Measurements from ENCODE around the gene CCR3.

- TF ChIP-seq CTCF (conservative IDR thresholded peaks at IDR 0.05; ENCODE audit: low read depth, low read length) (no peak), EZH2 (IDR thresholded peaks at IDR 0.05; ENCODE audit: low read length, unreplicated experiment) (no peak), EZH2phosphoT487 (IDR thresholded peaks at IDR 0.05; ENCODE audit: borderline replicate concordance, low read length) (no peak)
These were observed 6.8 kb upstream of the CCR3 start for GRCh38 chr3:46235425-46235824.
